ENCODE results near the gene RIN3.

Gene RIN3

DNA sequence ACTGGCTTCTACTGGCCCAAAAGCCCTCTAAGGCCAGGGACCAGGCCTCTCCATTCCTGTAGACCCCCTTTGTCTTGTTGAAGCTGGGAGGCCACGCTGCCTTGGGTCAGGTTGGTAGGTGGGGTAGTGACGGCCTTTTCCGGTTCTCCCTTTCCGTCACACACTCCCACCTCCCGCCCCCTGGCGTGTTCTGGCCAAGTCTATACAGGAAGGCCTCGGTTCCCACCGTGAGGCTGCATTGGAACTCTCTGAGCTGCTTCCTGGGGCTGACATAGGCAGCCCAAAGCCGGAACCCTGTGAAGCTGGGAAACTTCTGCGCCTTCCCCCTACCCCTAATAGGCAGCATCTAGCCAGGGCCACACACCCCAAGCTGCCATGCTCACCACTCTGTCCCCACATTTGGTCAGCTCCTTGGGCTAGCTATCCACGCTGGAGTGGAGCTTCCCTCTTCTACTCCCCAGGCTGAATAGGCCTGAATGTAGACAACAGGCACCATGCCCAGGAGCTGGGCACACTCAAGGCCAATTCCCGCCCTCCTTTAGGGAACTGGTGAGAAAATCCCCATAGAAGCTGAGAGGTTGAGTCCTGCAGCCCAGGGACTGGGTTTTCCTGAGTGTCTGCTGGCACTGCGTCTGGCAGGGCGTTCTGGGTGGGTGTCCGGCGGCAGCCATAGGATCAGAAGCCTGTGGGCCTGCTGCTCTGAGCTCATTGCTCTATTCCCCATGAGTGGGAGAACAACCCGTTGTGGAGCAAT lies 35.7 kb downstream of the RIN3 start:
- Histone ChIP-seq H3K4me2 (peak overlapping the region; percentile 47 to 94 (median 68)), H3K4me3 (no peak overlapping the region), H3K27ac (no peak overlapping the region), H3K4me1 (peaks cover 46 to 59% (median 53%) of the 10 kb centered on the region in 10 experiments), H3K9me3 (replicated peaks in 1 of 11) (no peaks in the 10 kb centered on the region), H3K9ac (no peak overlapping the region), H3K36me3 (0 out of 22 replicates have a peak, but pooled peaks cover 0 to 6% (median 0%) of the 10 kb centered on the region in 11 experiments), H3K27me3 (peaks cover 0 to 52% (median 0%) of the 10 kb centered on the region in 11 experiments; a peak in 10 of 22 replicates), H4K20me1 (peaks cover 0 to 77% (median 17%) of the 10 kb centered on the region in 11 experiments; a peak in 18 of 22 replicates)
- TF ChIP-seq Cebpa-rat (IDR thresholded peaks at IDR 0.05): no peak

DNA sequence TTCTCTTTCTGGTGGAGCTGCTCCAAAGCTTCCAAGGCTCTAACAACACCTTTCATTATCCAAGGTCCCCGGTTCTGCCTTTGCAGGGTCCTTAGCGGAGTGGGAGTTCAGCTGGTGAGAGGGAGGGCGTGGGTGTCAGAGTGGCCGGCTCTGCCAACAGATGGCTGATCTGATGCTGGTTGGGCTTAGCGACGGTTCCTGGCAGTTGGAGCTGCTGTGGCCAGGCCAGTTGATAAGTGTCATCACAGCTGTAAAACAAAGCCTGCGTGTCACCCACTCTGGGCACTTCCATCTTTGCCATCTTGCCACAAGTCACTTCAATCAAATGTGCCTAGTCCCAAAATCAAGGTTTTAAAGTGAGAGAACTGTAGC lies 36.3 kb downstream of the RIN3 start:
- Histone ChIP-seq H3K36me3 (0 out of 22 replicates have a peak, but pooled peaks cover 0 to 6% (median 0%) of the 10 kb centered on the region in 11 experiments), H3K4me3 (no peak overlapping the region), H3K27ac (no peak overlapping the region), H3K27me3 (peaks cover 0 to 54% (median 0%) of the 10 kb centered on the region in 11 experiments; a peak in 10 of 22 replicates), H4K20me1 (peaks cover 0 to 72% (median 17%) of the 10 kb centered on the region in 11 experiments; a peak in 18 of 22 replicates), H3K4me2 (peak overlapping the region; percentile 47 to 94 (median 68)), H3K9ac (no peak overlapping the region), H3K9me3 (replicated peaks in 1 of 11) (no peaks in the 10 kb centered on the region), H3K4me1 (peaks cover 47 to 63% (median 56%) of the 10 kb centered on the region in 10 experiments)
- no peak for TF ChIP-seq Cebpa-rat (IDR thresholded peaks at IDR 0.05)

DNA sequence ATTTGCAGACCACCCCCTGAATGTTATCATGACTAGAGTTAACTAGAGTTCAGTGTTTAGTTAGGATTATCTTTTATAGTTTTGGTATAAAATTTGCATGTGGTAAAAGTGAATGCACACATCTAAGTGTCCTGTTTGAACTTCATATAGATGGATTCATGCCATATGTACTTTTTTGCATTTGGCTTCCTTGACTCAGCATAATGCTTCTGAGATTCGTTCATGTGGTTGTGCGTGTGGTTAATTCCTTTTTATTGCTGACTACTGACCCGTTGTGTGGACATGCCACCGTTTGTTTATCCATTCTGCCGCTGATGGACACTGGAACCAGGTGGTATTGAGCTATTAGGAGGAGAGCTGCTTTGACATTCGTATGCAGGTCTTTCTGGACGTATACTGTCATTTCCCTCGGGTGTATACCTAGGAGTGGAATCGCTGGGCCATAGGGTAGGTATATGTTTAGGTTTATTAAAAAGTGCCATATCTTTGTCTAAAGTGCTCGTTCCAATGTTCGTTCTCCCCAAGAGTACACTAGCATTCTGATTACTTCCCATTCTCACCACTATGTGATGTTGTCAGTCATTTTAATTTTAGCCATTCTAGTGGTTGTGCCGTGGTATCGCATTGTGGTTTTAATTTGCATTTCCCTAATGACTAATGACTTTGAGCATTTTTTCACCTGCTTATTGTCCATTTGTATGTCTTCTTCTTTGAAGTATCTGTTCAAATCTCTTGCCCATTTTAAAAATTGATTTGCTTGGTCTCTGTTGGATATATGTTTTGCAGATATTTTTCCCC lies 37.7 kb downstream of the RIN3 start:
- H3K4me3 ChIP-seq: no peak overlapping the region
- no peaks in the 10 kb centered on the region for H3K9me3 ChIP-seq (replicated peaks in 1 of 11)
- H3K4me2 ChIP-seq: peak overlapping the region; percentile 47 to 94 (median 70)
- no peak for TF ChIP-seq Cebpa-rat (IDR thresholded peaks at IDR 0.05)
- no peak overlapping the region for H3K9ac ChIP-seq
- peaks cover 0 to 57% (median 0%) of the 10 kb centered on the region in 11 experiments; a peak in 10 of 22 replicates for H3K27me3 ChIP-seq
- peak overlapping the region in 2 of 11 experiments; percentile 24 to 44; a peak in 2 of 22 replicates for H3K27ac ChIP-seq
- H3K4me1 ChIP-seq: peaks cover 61 to 77% (median 70%) of the 10 kb centered on the region in 10 experiments
- peaks cover 0 to 82% (median 22%) of the 10 kb centered on the region in 11 experiments; a peak in 18 of 22 replicates for H4K20me1 ChIP-seq
- 0 out of 22 replicates have a peak, but pooled peaks cover 0 to 6% (median 0%) of the 10 kb centered on the region in 11 experiments for H3K36me3 ChIP-seq

DNA sequence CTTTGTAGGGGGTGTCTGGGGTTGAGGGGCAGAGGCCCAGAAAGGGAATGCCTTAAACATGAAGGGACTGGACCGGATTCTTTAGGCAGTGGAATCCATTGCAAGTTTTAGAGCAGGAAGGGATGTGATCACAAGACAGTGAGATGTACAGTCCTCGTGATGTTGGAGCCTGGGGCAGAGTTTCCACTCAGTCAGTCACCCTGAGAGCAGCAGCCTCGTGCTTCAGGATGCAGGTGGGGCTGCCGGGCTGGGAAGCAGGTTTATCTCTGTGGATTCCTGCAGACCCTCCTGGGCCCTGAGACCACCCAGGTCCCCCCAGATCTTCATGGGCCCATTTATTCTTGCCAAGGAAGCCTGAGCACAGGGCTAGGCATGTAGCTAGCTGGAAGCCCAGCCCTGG lies 38.5 kb downstream of the RIN3 start:
- no peak for TF ChIP-seq Cebpa-rat (IDR thresholded peaks at IDR 0.05)
- Histone ChIP-seq H3K9me3 (replicated peaks in 1 of 11) (no peaks in the 10 kb centered on the region), H3K9ac (0 out of 22 replicates have a peak overlapping the region, but pooled peaks of 1 of the 11 experiments have one; percentile 3), H3K27ac (peak overlapping the region in 3 of 11 experiments; percentile 21 to 44 (median 30); a peak in 2 of 22 replicates), H3K4me3 (no peak overlapping the region; a peak in 1 of 20 replicates), H4K20me1 (peaks cover 0 to 83% (median 22%) of the 10 kb centered on the region in 11 experiments; a peak in 18 of 22 replicates), H3K4me1 (peaks cover 69 to 83% (median 79%) of the 10 kb centered on the region in 10 experiments), H3K36me3 (peaks cover 0 to 10% (median 3%) of the 10 kb centered on the region in 11 experiments; a peak in 12 of 22 replicates), H3K27me3 (peaks cover 0 to 57% (median 0%) of the 10 kb centered on the region in 11 experiments; a peak in 10 of 22 replicates), H3K4me2 (peak overlapping the region; percentile 47 to 94 (median 70))

DNA sequence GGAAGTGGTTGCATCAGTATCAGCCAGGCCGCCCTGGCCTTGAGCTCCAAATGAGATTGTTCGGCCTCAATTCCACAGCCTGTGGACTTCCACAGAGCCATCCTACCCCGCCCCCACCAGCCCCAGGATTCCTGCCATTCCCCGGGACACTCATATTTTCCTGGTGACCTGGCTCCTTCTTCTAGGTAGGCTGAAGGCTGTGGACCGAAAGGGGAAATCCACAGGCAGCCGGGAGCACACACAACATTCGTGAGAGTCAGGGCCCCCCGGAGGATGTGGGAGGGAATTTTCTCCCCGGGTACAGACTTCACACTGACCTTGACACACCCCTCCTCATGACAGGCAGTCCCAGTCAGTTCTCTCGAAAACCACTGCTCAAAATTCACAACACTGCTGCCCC lies 39.9 kb downstream of the RIN3 start:
- Histone ChIP-seq H4K20me1 (peaks cover 0 to 84% (median 22%) of the 10 kb centered on the region in 11 experiments; a peak in 18 of 22 replicates), H3K4me3 (no peak overlapping the region), H3K36me3 (peaks cover 0 to 23% (median 12%) of the 10 kb centered on the region in 11 experiments; a peak in 12 of 22 replicates), H3K27ac (no peak overlapping the region), H3K27me3 (peaks cover 0 to 59% (median 0%) of the 10 kb centered on the region in 11 experiments; a peak in 10 of 22 replicates), H3K4me1 (peaks cover 78 to 96% (median 88%) of the 10 kb centered on the region in 10 experiments), H3K4me2 (peak overlapping the region in 9 of 11 experiments; percentile 12 to 94 (median 82); a peak in 9 of 22 replicates), H3K9me3 (replicated peaks in 1 of 11) (no peaks in the 10 kb centered on the region), H3K9ac (no peak overlapping the region)
- TF ChIP-seq Cebpa-rat (IDR thresholded peaks at IDR 0.05): no peak

DNA sequence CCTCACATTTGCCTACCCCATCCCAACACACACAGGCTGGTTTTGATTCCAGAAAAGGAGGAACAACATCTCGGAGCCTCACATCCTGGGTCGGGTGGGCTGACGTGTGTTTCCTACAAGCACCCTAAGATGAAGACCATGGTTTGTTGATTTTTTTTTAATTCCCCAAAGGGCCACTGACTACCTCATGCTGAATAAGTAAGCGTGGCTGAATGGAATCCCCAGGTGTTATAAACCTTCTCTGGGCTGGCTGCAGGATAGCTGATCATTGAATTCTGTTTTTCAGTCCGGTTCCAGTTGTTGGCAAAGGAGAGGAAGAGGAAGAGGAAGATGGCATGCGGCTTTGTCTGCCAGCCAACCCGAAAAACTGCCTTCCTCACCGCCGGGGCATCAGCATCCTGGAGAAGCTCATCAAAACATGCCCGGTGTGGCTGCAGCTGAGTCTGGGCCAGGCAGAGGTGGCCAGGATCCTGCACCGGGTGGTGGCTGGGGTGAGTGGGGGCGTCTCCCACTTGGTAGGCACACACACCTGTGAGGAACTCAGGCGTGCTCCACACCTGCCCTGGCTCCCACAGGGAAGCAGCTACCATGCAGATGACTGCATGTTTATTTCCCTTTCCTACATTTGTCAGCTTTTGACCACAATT lies 42.0 kb downstream of the RIN3 start:
- H3K36me3 ChIP-seq: peaks cover 0 to 39% (median 24%) of the 10 kb centered on the region in 11 experiments; a peak in 15 of 22 replicates
- peaks cover 0 to 37% (median 0%) of the 10 kb centered on the region in 11 experiments; a peak in 9 of 22 replicates for H3K27me3 ChIP-seq
- H3K9ac ChIP-seq: peak overlapping the region in 3 of 11 experiments; percentile 1 to 23 (median 9); a peak in 4 of 22 replicates
- peak overlapping the region in 7 of 11 experiments; percentile 6 to 46 (median 12); a peak in 10 of 22 replicates for H3K27ac ChIP-seq
- H4K20me1 ChIP-seq: peaks cover 0 to 74% (median 21%) of the 10 kb centered on the region in 11 experiments; a peak in 17 of 22 replicates
- peak overlapping the region in 6 of 10 experiments; percentile 5 to 39 (median 23); a peak in 5 of 20 replicates for H3K4me3 ChIP-seq
- peak overlapping the region; percentile 75 to 92 (median 87) for H3K4me2 ChIP-seq
- no peaks in the 10 kb centered on the region for H3K9me3 ChIP-seq (replicated peaks in 1 of 11)
- TF ChIP-seq Cebpa-rat (IDR thresholded peaks at IDR 0.05): no peak
- H3K4me1 ChIP-seq: peaks cover 62 to 80% (median 71%) of the 10 kb centered on the region in 10 experiments

DNA sequence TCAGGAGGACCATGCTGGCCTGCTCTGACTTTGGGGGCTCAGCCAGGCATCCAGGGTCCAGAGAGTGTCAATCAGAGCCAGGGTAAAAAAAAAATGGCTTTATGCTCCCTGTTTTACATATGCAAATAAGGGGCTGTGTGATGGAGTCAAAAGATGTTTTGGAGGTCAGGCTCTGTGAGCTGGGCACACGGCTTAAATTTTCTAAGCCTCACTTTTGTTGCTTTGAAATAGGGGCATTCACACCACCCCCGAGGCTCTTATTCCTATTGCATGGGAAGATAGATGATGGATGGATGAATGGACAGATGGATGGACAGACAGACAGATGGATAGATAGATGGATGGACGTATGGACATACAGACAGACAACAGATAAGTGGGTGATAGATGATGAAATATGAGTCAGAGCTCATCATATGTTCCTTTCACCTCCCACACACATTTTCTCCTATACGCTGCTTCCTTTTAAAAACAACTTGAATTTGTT lies 42.7 kb downstream of the RIN3 start:
- Histone ChIP-seq H3K27me3 (peaks cover 0 to 35% (median 0%) of the 10 kb centered on the region in 11 experiments; a peak in 8 of 22 replicates), H3K4me2 (peak overlapping the region; percentile 75 to 92 (median 87)), H3K9ac (peak overlapping the region in 2 of 11 experiments; percentile 9 to 23; a peak in 2 of 22 replicates), H3K4me3 (peak overlapping the region in 4 of 10 experiments; percentile 5 to 39 (median 12); a peak in 2 of 20 replicates), H3K4me1 (peaks cover 55 to 73% (median 64%) of the 10 kb centered on the region in 10 experiments), H4K20me1 (peaks cover 0 to 68% (median 21%) of the 10 kb centered on the region in 11 experiments; a peak in 17 of 22 replicates), H3K9me3 (replicated peaks in 1 of 11) (no peaks in the 10 kb centered on the region), H3K36me3 (peaks cover 0 to 39% (median 24%) of the 10 kb centered on the region in 11 experiments; a peak in 15 of 22 replicates), H3K27ac (peak overlapping the region in 4 of 11 experiments; percentile 10 to 45 (median 15); a peak in 4 of 22 replicates)
- no peak for TF ChIP-seq Cebpa-rat (IDR thresholded peaks at IDR 0.05)

All from BLaER1 treated with 17β-estradiol and CSF1 and Interleukin-3, amounts not matched to agents 10 nM and 100 nM (cell line).